SU-DHL-6 (cell line): ENCODE results near the gene ECHDC1.

Experiments
- H2AFZ ChIP-seq: fragments of 200-600 bp; sonication (generic); 2 replicates; pipeline ENCODE4 v1.6.1; 2014; ENCODE audit warnings: low read depth, mild to moderate bottlenecking, moderate library complexity, mixed read lengths, antibody characterized with exemption, low read length; ENCODE audit not compliant: severe bottlenecking
- H3F3A ChIP-seq: fragments of 200-600 bp; shearing (Covaris generic); 2 replicates; pipeline ENCODE4 v1.6.0; 2016; ENCODE audit warnings: antibody characterized with exemption, mild to moderate bottlenecking; ENCODE audit not compliant: insufficient read depth
- H3K27ac ChIP-seq: fragments of 200-600 bp; sonication (generic); 2 replicates; pipeline ENCODE4 v1.5.1; 2016; ENCODE audit warnings: low read depth, mild to moderate bottlenecking, low read length, moderate library complexity, mixed read lengths
- H3K27me3 ChIP-seq: fragments of 200-600 bp; sonication (generic), shearing (Covaris generic); 2 replicates; pipeline ENCODE4 v1.6.0; 2014; ENCODE audit warnings: mild to moderate bottlenecking, low read length
- H3K36me3 ChIP-seq: fragments of 200-600 bp; sonication (generic); 2 replicates; pipeline ENCODE4 v1.6.1; 2014; ENCODE audit warnings: mild to moderate bottlenecking, low read length, mixed read lengths
- H3K4me2 ChIP-seq: fragments of 300-600, 200-600 bp; shearing (Covaris generic), sonication (generic); 2 replicates; pipeline ENCODE4 v1.6.0; 2014; ENCODE audit warnings: low read length, low read depth, mild to moderate bottlenecking; ENCODE audit not compliant: poor library complexity, severe bottlenecking
- H3K4me3 ChIP-seq: fragments of 200-600 bp; sonication (generic); 2 replicates; pipeline ENCODE4 v1.5.1; 2014; ENCODE audit warnings: antibody characterized with exemption, low read length, mild to moderate bottlenecking, mixed read lengths; ENCODE audit not compliant: insufficient read depth, poor library complexity, severe bottlenecking
- H3K79me2 ChIP-seq: fragments of 200-600 bp; sonication (generic); 2 replicates; pipeline ENCODE4 v1.6.1; 2014; ENCODE audit warnings: mild to moderate bottlenecking, low read length, moderate library complexity; ENCODE audit not compliant: insufficient read depth
- H3K9ac ChIP-seq: fragments of 200-600 bp; sonication (generic); 2 replicates; pipeline ENCODE4 v1.7.0; 2014; ENCODE audit warnings: mild to moderate bottlenecking, low read length
- H3K9me2 ChIP-seq: fragments of 200-600 bp; sonication (generic); replicated peaks from 2 replicates; pipeline ENCODE4 v1.6.1; 2014; ENCODE audit warnings: low read length; ENCODE audit not compliant: insufficient read depth
- H3K9me3 ChIP-seq: fragments of 200-600 bp; sonication (generic); 2 replicates; pipeline ENCODE4 v1.6.1; 2014; ENCODE audit warnings: low read length, mixed read lengths; ENCODE audit not compliant: insufficient read depth
- H4K20me1 ChIP-seq: fragments of 200-600 bp; sonication (generic); 2 replicates; pipeline ENCODE4 v1.6.1; 2014; ENCODE audit warnings: low read depth, mild to moderate bottlenecking, antibody characterized with exemption, low read length, moderate library complexity, mixed read lengths
- EZH2phosphoT487 ChIP-seq: fragments of 200-600 bp; sonication (generic), shearing (Covaris generic); conservative IDR thresholded peaks from 2 replicates; pipeline ENCODE4 v1.6.1; 2018; ENCODE audit warnings: mild to moderate bottlenecking, antibody characterized with exemption, low read length, moderate library complexity, mixed read lengths
- TF ChIP-seq, protein P1 (sequence below): fragments of 200-600 bp; sonication (generic); IDR thresholded peaks from one replicate; pipeline ENCODE4 v1.5.1; 2017; ENCODE audit warnings: antibody characterized with exemption, mild to moderate bottlenecking, low read length, moderate library complexity; ENCODE audit not compliant: insufficient read depth, poor library complexity, severe bottlenecking

The ECHDC1 gene, protein sequence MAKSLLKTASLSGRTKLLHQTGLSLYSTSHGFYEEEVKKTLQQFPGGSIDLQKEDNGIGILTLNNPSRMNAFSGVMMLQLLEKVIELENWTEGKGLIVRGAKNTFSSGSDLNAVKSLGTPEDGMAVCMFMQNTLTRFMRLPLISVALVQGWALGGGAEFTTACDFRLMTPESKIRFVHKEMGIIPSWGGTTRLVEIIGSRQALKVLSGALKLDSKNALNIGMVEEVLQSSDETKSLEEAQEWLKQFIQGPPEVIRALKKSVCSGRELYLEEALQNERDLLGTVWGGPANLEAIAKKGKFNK

DNA sequence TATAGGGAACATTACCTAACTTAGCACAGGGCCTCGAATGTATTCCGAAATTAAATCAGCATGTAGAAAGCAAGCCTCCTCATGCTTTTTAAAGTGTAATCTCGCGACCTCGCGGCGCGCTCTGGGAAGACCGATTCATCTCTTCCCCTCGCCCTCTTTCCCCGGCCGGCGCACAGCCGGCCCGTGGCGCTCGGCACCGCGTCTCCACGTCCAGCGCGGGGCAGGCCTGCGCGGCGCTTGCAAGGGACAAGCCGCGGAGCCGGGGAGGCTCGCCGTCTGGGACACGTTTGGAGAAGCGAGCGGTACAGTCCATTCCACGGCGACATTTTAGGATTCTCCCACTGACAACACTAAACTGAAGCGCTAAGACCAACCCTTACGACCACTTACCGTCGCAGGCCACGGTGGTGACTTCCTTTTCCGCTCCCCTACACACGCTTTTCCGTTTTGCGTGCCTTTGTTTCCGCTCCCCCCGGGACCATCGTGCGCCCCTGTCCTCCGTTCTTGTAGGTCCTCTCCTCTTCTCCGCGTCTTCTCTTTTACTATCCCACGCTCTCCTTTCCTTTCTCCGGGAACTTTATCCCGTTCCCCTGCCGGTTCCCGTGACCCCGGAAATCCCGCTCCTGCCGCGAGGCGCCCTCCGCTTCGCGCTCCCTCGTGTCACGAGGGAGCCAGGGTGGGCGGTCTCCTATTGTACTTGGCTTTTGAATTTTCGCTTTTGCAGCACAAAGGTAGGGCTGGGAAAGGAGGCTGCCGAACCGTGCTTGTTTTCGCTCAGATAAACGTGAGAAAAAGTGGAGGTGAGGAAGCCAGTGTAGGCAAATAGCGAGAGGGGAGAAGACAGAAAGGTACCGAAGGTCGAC is at the start of gene ECHDC1:
Gene ECHDC1 (minus strand): TSS at position 664 of the 863 bp plus-strand sequence. CDS start 12,581 bp downstream, outside the sequence.
- Histone ChIP-seq H3K4me2 (peak within 1 kb of the TSS; percentile 98), H3K79me2 (peaks cover 72% of the 10 kb centered on the region), H3K9me3 (no peaks in the 10 kb centered on the region), H3K36me3 (no peaks in the 10 kb centered on the region; the same call in 1 of the 2 replicates), H4K20me1 (peaks cover 11% of the 10 kb centered on the region), H3K9ac (peak within 1 kb of the TSS; percentile 92), H3K9me2 (no peaks in the 10 kb centered on the region), H3K27me3 (no peaks in the 10 kb centered on the region), H3K4me3 (peak within 1 kb of the TSS; percentile 89), H3K27ac (peak within 1 kb of the TSS; percentile 73), H2AFZ (peak within 1 kb of the TSS; percentile 87), H3F3A (peaks cover 18% of the 10 kb centered on the region; the same call in 1 of the 2 replicates)
- TF ChIP-seq, protein P1, sequence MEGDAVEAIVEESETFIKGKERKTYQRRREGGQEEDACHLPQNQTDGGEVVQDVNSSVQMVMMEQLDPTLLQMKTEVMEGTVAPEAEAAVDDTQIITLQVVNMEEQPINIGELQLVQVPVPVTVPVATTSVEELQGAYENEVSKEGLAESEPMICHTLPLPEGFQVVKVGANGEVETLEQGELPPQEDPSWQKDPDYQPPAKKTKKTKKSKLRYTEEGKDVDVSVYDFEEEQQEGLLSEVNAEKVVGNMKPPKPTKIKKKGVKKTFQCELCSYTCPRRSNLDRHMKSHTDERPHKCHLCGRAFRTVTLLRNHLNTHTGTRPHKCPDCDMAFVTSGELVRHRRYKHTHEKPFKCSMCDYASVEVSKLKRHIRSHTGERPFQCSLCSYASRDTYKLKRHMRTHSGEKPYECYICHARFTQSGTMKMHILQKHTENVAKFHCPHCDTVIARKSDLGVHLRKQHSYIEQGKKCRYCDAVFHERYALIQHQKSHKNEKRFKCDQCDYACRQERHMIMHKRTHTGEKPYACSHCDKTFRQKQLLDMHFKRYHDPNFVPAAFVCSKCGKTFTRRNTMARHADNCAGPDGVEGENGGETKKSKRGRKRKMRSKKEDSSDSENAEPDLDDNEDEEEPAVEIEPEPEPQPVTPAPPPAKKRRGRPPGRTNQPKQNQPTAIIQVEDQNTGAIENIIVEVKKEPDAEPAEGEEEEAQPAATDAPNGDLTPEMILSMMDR, result no peak
- TF ChIP-seq EZH2phosphoT487, result no peak

DNA sequence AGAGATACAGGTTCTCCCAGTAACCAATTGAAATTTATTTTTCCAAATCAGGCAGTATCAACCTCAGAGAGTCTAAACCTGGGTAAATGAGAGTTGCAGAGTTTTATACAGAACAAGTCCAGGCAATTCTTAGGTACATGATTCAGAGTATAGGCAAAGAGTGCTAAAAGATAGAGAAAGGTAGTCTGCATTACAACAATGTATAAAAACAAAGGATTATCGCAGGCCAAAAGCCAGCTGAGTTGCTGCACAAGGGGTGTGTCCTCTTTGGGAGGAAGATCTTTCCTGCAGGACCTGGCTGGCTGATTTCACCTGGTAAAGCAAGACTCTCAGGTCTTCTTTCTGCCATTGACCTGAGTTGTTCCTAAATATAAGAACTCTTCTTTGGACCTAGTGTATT is 48.9 kb upstream of the ECHDC1 start:
- Histone ChIP-seq H2AFZ (no peak overlapping the region), H3K36me3 (no peaks in the 10 kb centered on the region), H3K4me2 (no peak overlapping the region), H3K27me3 (no peaks in the 10 kb centered on the region), H3K9me2 (no peaks in the 10 kb centered on the region), H3K27ac (no peak overlapping the region), H3K9me3 (no peaks in the 10 kb centered on the region), H3K9ac (no peak overlapping the region), H3F3A (no peaks in the 10 kb centered on the region), H3K4me3 (no peak overlapping the region), H3K79me2 (no peaks in the 10 kb centered on the region), H4K20me1 (no peaks in the 10 kb centered on the region)
- TF ChIP-seq, protein P1, result no peak
- TF ChIP-seq EZH2phosphoT487, result no peak

DNA sequence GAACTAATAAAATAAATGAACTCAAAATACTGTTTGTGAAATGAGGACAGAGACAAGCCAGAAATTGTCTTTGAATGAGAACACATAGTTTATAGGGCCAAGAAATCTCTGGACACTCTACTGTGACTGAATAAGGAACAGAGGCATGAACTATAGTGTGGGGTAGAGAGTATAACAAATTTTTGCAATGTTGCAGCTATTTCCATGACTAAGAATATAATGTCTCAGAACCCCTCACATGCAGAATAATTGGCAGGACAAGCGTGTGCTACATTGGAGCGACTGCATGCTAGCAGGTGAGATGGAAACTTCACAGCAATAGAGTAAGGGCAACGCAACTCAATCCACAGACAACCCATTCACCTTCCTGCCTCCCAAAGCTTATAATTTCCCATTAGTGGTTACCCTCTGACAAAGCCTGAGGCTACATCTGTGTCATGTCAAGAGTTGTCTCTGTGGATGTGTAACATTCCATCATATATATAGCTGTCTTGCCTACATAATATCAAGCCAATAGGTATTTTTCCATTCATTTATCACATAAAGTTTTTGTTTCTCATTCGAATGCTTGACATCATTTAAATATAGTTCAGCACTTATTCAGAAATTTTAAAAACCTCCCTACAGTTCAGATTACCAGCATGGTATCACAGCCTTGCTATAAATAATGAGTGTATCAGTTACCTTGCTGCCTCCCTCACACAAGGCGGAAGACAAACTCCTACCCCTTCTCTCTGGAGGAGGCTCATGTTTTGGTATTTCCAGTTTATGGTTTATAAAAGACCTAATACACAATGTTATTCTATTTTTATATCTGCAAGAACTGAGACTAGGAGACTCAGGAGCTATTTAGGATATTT is 47.9 kb upstream of the ECHDC1 start:
- no peak overlapping the region for H3K4me2 ChIP-seq
- H4K20me1 ChIP-seq, result no peaks in the 10 kb centered on the region
- H3K9me2 ChIP-seq, result no peaks in the 10 kb centered on the region
- no peaks in the 10 kb centered on the region for H3K36me3 ChIP-seq
- H3F3A ChIP-seq, result no peaks in the 10 kb centered on the region
- no peak overlapping the region for H3K27ac ChIP-seq
- no peak overlapping the region for H2AFZ ChIP-seq
- no peaks in the 10 kb centered on the region for H3K27me3 ChIP-seq
- TF ChIP-seq, protein P1, result no peak
- no peaks in the 10 kb centered on the region for H3K9me3 ChIP-seq
- H3K79me2 ChIP-seq, result no peaks in the 10 kb centered on the region
- no peak overlapping the region for H3K4me3 ChIP-seq
- H3K9ac ChIP-seq, result no peak overlapping the region
